HUES48 (cell line): ENCODE results near the gene VRK1.

Experiments used
- H3K27ac ChIP-seq: one replicate; pipeline ENCODE4 v1.7.0; 2013; ENCODE audit warnings: low read depth, low read length, inconsistent platforms
- H3K27me3 ChIP-seq: 2 replicates; pipeline ENCODE4 v1.6.1; 2013; ENCODE audit warnings: mild to moderate bottlenecking, low read length; ENCODE audit not compliant: control insufficient read depth, insufficient read depth
- H3K36me3 ChIP-seq: 2 replicates; pipeline ENCODE4 v1.6.1; 2013; ENCODE audit warnings: low read length; ENCODE audit not compliant: control insufficient read depth, insufficient read depth
- H3K4me1 ChIP-seq: 2 replicates; pipeline ENCODE4 v1.6.1; 2013; ENCODE audit warnings: mild to moderate bottlenecking, low read length; ENCODE audit not compliant: control insufficient read depth, insufficient read depth
- H3K4me3 ChIP-seq: 2 replicates; pipeline ENCODE4 v1.5.1; 2013; ENCODE audit warnings: mild to moderate bottlenecking, low read depth, low read length
- H3K9ac ChIP-seq: 2 replicates; pipeline ENCODE4 v1.6.1; 2013; ENCODE audit warnings: mild to moderate bottlenecking, low read depth, low read length, moderate library complexity
- H3K9me3 ChIP-seq: 2 replicates; pipeline ENCODE4 v1.6.1; 2013; ENCODE audit warnings: low read length; ENCODE audit not compliant: control insufficient read depth, insufficient read depth

VRK1 gene

GRCh38 chr14:96917442-96917963 lies 120.3 kb downstream of the VRK1 start:
- H3K27me3 ChIP-seq, result no peaks in the 10 kb centered on the region
- H3K4me1 ChIP-seq, result no peaks in the 10 kb centered on the region
- no peak overlapping the region for H3K4me3 ChIP-seq
- no peak overlapping the region for H3K27ac ChIP-seq
- no peak overlapping the region for H3K9ac ChIP-seq
- H3K36me3 ChIP-seq, result no peaks in the 10 kb centered on the region
- 0 out of 2 replicates have a peak, but pooled peaks cover 3% of the 10 kb centered on the region for H3K9me3 ChIP-seq

- no peaks in the 10 kb centered on the region for H3K27me3 ChIP-seq
- H3K9me3 ChIP-seq, result 0 out of 2 replicates have a peak, but pooled peaks cover 7% of the 10 kb centered on the region
- H3K36me3 ChIP-seq, result no peaks in the 10 kb centered on the region
- H3K4me1 ChIP-seq, result peaks cover 3% of the 10 kb centered on the region; the same call in 1 of the 2 replicates
- H3K4me3 ChIP-seq, result no peak overlapping the region
- no peak overlapping the region for H3K9ac ChIP-seq
- no peak overlapping the region for H3K27ac ChIP-seq
These were observed 122.8 kb downstream of the VRK1 start for GRCh38 chr14:96920023-96920422.

GRCh38 chr14:96920820-96921219 lies 123.6 kb downstream of the VRK1 start:
- Histone ChIP-seq H3K9me3 (0 out of 2 replicates have a peak, but pooled peaks cover 7% of the 10 kb centered on the region), H3K27ac (no peak overlapping the region), H3K27me3 (no peaks in the 10 kb centered on the region), H3K9ac (no peak overlapping the region), H3K4me1 (peaks cover 8% of the 10 kb centered on the region; the same call in 1 of the 2 replicates), H3K36me3 (no peaks in the 10 kb centered on the region), H3K4me3 (no peak overlapping the region)

- H3K4me3 ChIP-seq, result no peak overlapping the region
These were observed 125.8 kb downstream of the VRK1 start for GRCh38 chr14:96922986-96923385.

GRCh38 chr14:96925422-96925821 lies 128.2 kb downstream of the VRK1 start:
- no peak overlapping the region for H3K9ac ChIP-seq
- no peaks in the 10 kb centered on the region for H3K36me3 ChIP-seq
- 0 out of 2 replicates have a peak, but pooled peaks cover 7% of the 10 kb centered on the region for H3K9me3 ChIP-seq
- H3K27ac ChIP-seq, result no peak overlapping the region
- no peaks in the 10 kb centered on the region for H3K27me3 ChIP-seq
- H3K4me3 ChIP-seq, result no peak overlapping the region
- peaks cover 8% of the 10 kb centered on the region; the same call in 1 of the 2 replicates for H3K4me1 ChIP-seq

More at GRCh38 chr14:96922986-96923385, 125.8 kb downstream of the VRK1 start:
- Histone ChIP-seq H3K27me3 (no peaks in the 10 kb centered on the region), H3K9ac (no peak overlapping the region), H3K9me3 (0 out of 2 replicates have a peak, but pooled peaks cover 7% of the 10 kb centered on the region), H3K4me1 (peaks cover 8% of the 10 kb centered on the region; the same call in 1 of the 2 replicates), H3K27ac (no peak overlapping the region), H3K36me3 (no peaks in the 10 kb centered on the region)

- H3K9ac ChIP-seq, result no peak overlapping the region
- H3K4me1 ChIP-seq, result peaks cover 8% of the 10 kb centered on the region; the same call in 1 of the 2 replicates
- H3K9me3 ChIP-seq, result 0 out of 2 replicates have a peak, but pooled peaks cover 7% of the 10 kb centered on the region
- no peak overlapping the region for H3K4me3 ChIP-seq
- no peaks in the 10 kb centered on the region for H3K27me3 ChIP-seq
- no peak overlapping the region for H3K27ac ChIP-seq
- no peaks in the 10 kb centered on the region for H3K36me3 ChIP-seq
These were observed 128.8 kb downstream of the VRK1 start for GRCh38 chr14:96926001-96926400.

- H3K36me3 ChIP-seq, result no peaks in the 10 kb centered on the region
- H3K27ac ChIP-seq, result no peak overlapping the region
- H3K9me3 ChIP-seq, result no peaks in the 10 kb centered on the region
- H3K4me3 ChIP-seq, result no peak overlapping the region
- peaks cover 8% of the 10 kb centered on the region; the same call in 1 of the 2 replicates for H3K4me1 ChIP-seq
- H3K9ac ChIP-seq, result no peak overlapping the region
- H3K27me3 ChIP-seq, result no peaks in the 10 kb centered on the region
These were observed 131.7 kb downstream of the VRK1 start for GRCh38 chr14:96928779-96929380.

- Histone ChIP-seq H3K36me3 (no peaks in the 10 kb centered on the region), H3K4me3 (no peak overlapping the region), H3K9ac (no peak overlapping the region), H3K9me3 (no peaks in the 10 kb centered on the region), H3K27me3 (no peaks in the 10 kb centered on the region), H3K4me1 (peaks cover 5% of the 10 kb centered on the region; the same call in 1 of the 2 replicates), H3K27ac (no peak overlapping the region)
These were observed 132.8 kb downstream of the VRK1 start for GRCh38 chr14:96929950-96930349.

- Histone ChIP-seq H3K9me3 (no peaks in the 10 kb centered on the region), H3K27ac (no peak overlapping the region), H3K9ac (no peak overlapping the region), H3K4me3 (no peak overlapping the region), H3K36me3 (no peaks in the 10 kb centered on the region), H3K27me3 (no peaks in the 10 kb centered on the region), H3K4me1 (no peaks in the 10 kb centered on the region)
These were observed 133.3 kb downstream of the VRK1 start for GRCh38 chr14:96930526-96930925.
